Vagina (tissue), 2 donors: Measurements from ENCODE around the gene MT1M.

Source experiments
- POLR2A ChIP-seq, 2 donors: fragments of 450-650 bp; IDR thresholded peaks; one replicate each; pipeline ENCODE4 v1.6.1; 2017; ENCODE audit warnings: antibody characterized with exemption in 2 of 2, mild to moderate bottlenecking in 2 of 2, moderate library complexity in 2 of 2
- POLR2AphosphoS5 ChIP-seq, 2 donors: sonication (generic); formaldehyde crosslinking; IDR thresholded peaks; one replicate each; pipeline ENCODE4 v1.9.0; 2017; ENCODE audit warnings: antibody characterized with exemption in 2 of 2, mild to moderate bottlenecking in 2 of 2, low read depth in 1 of 2; ENCODE audit not compliant: insufficient read depth in 1 of 2

- TF ChIP-seq POLR2AphosphoS5 (IDR thresholded peaks at IDR 0.05; ENCODE audit: insufficient read depth in 1 of 2, low read depth in 1 of 2) (no peak), POLR2A (IDR thresholded peaks at IDR 0.05) (no peak)
These were observed 21.1 kb upstream of the MT1M start for GRCh38 chr16:56611281-56611833.
